ENCODE data around the gene ATG7. TPM values are rescaled to one million over a fixed set of nuclear protein-coding genes. Genes with fewer than 3 reads are reported as not detected.

ATG7 gene
- total RNA-seq, 3 donors from 2014 or later (not counting 1 experiment from before 2014, with no cell fraction given): 55.3 to 72.9 (median 68.6) TPM

DNA sequence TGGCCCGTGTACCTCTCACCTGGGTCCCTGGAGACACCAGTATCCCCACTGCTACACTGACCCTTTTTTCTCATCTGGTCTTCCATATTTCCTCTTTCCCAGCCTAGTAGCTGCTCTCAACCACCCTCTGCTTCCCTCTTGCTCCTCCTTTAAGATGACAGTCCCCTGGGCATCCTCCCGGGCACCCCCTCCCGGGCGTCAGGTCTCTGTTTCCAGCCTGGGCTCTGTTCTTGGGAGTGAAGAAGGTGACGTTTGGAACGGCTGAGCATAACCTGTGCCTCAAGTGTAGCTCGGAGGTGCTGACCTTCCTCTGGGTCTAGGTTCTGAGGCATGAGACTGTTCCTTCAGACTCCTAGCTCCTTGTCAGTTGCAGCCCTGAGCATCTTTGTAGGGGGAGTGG lies 270.4 kb downstream of the ATG7 start:
- intact Hi-C loops (cut with micrococcal nuclease): no loop called here
- Histone ChIP-seq H3K36me3 (ENCODE audit: control insufficient read depth, insufficient read depth, low read length) (no peaks in the 10 kb centered on the region), H3K9me3 (ENCODE audit: control insufficient read depth, insufficient read depth, low read length) (no peaks in the 10 kb centered on the region), H3K4me3 (ENCODE audit: low read length) (no peak overlapping the region), H3K4me1 (ENCODE audit: control insufficient read depth, insufficient read depth, low read length) (peaks cover 5% of the 10 kb centered on the region), H3K27ac (ENCODE audit: low read length) (no peak overlapping the region), H3K27me3 (ENCODE audit: control insufficient read depth, insufficient read depth, low read length) (no peaks in the 10 kb centered on the region)
- no peak for ATAC-seq
- Mint-ChIP-seq H3K4me1 (peaks cover 0 to 11% of the 10 kb centered on the region in 2 donors), H3K27me3 (ENCODE audit: low read depth in 2 of 2) (no peaks in the 10 kb centered on the region), H3K27ac (no peak overlapping the region), H3K36me3 (no peaks in the 10 kb centered on the region), H3K9me3 (no peaks in the 10 kb centered on the region), H3K4me3 (no peak overlapping the region)
- TF ChIP-seq, protein P1, sequence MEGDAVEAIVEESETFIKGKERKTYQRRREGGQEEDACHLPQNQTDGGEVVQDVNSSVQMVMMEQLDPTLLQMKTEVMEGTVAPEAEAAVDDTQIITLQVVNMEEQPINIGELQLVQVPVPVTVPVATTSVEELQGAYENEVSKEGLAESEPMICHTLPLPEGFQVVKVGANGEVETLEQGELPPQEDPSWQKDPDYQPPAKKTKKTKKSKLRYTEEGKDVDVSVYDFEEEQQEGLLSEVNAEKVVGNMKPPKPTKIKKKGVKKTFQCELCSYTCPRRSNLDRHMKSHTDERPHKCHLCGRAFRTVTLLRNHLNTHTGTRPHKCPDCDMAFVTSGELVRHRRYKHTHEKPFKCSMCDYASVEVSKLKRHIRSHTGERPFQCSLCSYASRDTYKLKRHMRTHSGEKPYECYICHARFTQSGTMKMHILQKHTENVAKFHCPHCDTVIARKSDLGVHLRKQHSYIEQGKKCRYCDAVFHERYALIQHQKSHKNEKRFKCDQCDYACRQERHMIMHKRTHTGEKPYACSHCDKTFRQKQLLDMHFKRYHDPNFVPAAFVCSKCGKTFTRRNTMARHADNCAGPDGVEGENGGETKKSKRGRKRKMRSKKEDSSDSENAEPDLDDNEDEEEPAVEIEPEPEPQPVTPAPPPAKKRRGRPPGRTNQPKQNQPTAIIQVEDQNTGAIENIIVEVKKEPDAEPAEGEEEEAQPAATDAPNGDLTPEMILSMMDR (IDR thresholded peaks at IDR 0.05): no peak
- no peak for DNase-seq
- 96% methylated on average over 7 of the region's 7 CpGs for WGBS (ENCODE audit: insufficient coverage)

DNA sequence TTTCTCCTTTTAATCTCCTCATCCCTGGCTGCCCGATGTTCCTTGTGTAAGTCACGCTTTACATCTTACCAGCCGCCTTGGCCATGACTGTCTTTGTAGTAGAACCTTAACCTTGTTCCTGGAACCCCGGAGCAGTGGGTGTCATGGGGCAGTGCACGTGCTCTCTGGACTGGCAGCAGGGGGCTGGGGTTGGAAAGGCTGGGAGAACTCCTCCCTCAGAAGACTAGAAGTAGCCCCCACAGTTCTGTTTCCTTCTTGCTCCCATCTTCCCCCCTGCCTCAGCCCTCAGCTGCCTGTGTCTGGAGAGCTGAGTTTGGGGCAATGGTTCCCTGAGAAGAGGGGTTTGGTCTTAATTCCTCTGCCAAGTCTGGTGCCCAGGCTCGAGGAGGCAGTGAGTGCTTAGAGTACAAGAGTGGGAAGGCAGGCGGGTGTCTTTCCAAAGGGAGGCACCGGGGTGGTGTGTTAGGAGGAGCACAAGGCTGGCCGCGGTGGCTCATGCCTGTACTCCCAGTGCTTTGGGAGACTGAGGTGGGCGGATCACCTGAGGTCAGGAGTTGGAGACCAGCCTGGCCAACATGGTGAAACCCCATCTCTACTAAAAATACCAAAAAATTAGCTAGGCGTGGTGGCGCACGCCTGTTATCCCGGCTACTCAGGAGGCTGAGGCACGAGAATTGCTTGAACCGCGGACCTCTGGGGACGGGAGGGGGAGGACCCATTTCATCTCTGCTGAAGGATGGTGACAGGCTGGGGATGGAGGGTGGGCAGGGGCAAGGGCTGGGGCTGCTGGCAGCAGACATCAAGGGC lies 271.1 kb downstream of the ATG7 start:
- H3K4me1 ChIP-seq (ENCODE audit: control insufficient read depth, insufficient read depth, low read length): peaks cover 5% of the 10 kb centered on the region
- no peak overlapping the region for H3K27ac ChIP-seq (ENCODE audit: low read length)
- Mint-ChIP-seq H3K27ac (no peak overlapping the region), H3K9me3 (no peaks in the 10 kb centered on the region), H3K4me1 (peaks cover under 1 to 9% of the 10 kb centered on the region in 2 donors), H3K36me3 (no peaks in the 10 kb centered on the region), H3K27me3 (ENCODE audit: low read depth in 2 of 2) (no peaks in the 10 kb centered on the region), H3K4me3 (no peak overlapping the region)
- TF ChIP-seq, protein P1 (IDR thresholded peaks at IDR 0.05): no peak
- intact Hi-C loops (cut with micrococcal nuclease): no loop called here
- DNase-seq (no peak), ATAC-seq (no peak)
- no peaks in the 10 kb centered on the region for H3K27me3 ChIP-seq (ENCODE audit: control insufficient read depth, insufficient read depth, low read length)
- H3K9me3 ChIP-seq (ENCODE audit: control insufficient read depth, insufficient read depth, low read length): no peaks in the 10 kb centered on the region
- WGBS (ENCODE audit: insufficient coverage): 96% methylated on average over 19 of the region's 19 CpGs
- H3K4me3 ChIP-seq (ENCODE audit: low read length): no peak overlapping the region
- H3K36me3 ChIP-seq (ENCODE audit: control insufficient read depth, insufficient read depth, low read length): no peaks in the 10 kb centered on the region

DNA sequence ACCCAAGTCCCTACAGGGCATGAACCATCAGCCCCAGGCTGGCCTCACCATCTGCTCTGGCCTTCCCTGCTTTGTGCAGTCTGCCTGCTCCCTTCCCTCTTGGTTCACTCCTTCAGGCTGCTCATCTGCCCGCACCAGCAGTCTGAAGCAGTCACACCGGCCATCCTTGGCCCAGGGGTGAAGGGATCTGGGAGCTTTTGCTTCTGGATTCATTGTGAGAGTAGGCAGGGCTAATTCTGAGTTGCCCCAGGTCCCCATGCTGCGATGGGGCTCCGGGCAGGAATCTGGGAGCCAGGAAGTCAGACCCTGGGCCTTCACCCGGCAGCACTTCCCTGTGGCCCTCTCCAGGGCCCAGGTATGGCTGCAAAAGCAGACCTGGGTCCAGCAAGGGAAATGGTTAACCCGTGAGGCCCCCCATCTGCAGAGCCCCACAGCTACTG lies 271.8 kb downstream of the ATG7 start:
- no peak overlapping the region for H3K27ac Mint-ChIP-seq
- no peaks in the 10 kb centered on the region for H3K36me3 ChIP-seq (ENCODE audit: control insufficient read depth, insufficient read depth, low read length)
- peaks cover 6 to 15% of the 10 kb centered on the region in 2 donors for H3K4me1 Mint-ChIP-seq
- DNase-seq (no peak), ATAC-seq (no peak)
- no peaks in the 10 kb centered on the region for H3K36me3 Mint-ChIP-seq
- WGBS (ENCODE audit: insufficient coverage): 85% methylated on average over 6 of the region's 6 CpGs
- no peak overlapping the region for H3K4me3 ChIP-seq (ENCODE audit: low read length)
- H3K27ac ChIP-seq (ENCODE audit: low read length): no peak overlapping the region
- no peaks in the 10 kb centered on the region for H3K27me3 Mint-ChIP-seq (ENCODE audit: low read depth in 2 of 2)
- TF ChIP-seq, protein P1 (IDR thresholded peaks at IDR 0.05): no peak
- intact Hi-C loops (cut with micrococcal nuclease): no loop called here
- no peaks in the 10 kb centered on the region for H3K9me3 ChIP-seq (ENCODE audit: control insufficient read depth, insufficient read depth, low read length)
- no peaks in the 10 kb centered on the region for H3K27me3 ChIP-seq (ENCODE audit: control insufficient read depth, insufficient read depth, low read length)
- no peak overlapping the region for H3K4me3 Mint-ChIP-seq
- no peaks in the 10 kb centered on the region for H3K9me3 Mint-ChIP-seq
- peaks cover 5% of the 10 kb centered on the region for H3K4me1 ChIP-seq (ENCODE audit: control insufficient read depth, insufficient read depth, low read length)

All from natural killer cell (primary cell).